ENCODE data around the gene TRIM2. TPM values are rescaled to one million over a fixed set of nuclear protein-coding genes. Genes with fewer than 3 reads are reported as not detected.

The TRIM2 gene
- total RNA-seq, 1 experiment from 2014 or later = 41.4 TPM

DNA sequence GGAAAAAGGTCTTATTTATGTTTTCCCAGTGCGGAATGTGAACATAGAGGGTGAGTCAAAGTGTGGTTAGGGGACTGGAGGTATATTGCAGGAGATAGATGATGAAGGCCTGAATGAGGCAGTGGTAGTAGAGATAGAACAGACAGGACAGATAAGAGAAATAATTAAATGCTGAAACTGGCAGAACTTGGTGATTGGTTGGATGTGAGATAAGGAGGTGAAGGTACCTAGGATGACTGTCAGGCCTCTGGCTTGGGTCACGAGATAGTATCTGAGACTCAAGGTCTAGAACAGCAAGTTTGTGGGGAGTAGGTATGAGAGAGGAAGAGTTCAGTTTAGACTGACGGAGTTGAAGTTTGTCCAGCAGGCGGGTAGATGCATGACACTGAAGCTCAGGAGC lies 143.8 kb downstream of the TRIM2 start:
- TF ChIP-seq REST (IDR thresholded peaks at IDR 0.05; ENCODE audit: low read depth) (no peak), SIN3A (IDR thresholded peaks at IDR 0.05; ENCODE audit: low read depth) (no peak), POLR2AphosphoS5 (IDR thresholded peaks at IDR 0.05; ENCODE audit: low read depth, low read length) (no peak), ELF1 (IDR thresholded peaks at IDR 0.05; ENCODE audit: borderline replicate concordance, low read depth) (no peak), MAX (IDR thresholded peaks at IDR 0.05) (no peak), SP1 (IDR thresholded peaks at IDR 0.05; ENCODE audit: low read depth) (no peak), ZFX (IDR thresholded peaks at IDR 0.05) (no peak), ATF3 (IDR thresholded peaks at IDR 0.05) (no peak), EGR1 (IDR thresholded peaks at IDR 0.05; ENCODE audit: low read depth) (no peak), SRF (IDR thresholded peaks at IDR 0.05; ENCODE audit: low read depth) (no peak), RAD21 (IDR thresholded peaks at IDR 0.05; ENCODE audit: low read depth) (no peak), ZNF274 (IDR thresholded peaks at IDR 0.05; ENCODE audit: low read depth, low read length) (no peak), EZH2phosphoT487 (IDR thresholded peaks at IDR 0.05; ENCODE audit: borderline replicate concordance) (no peak), FOSL1 (IDR thresholded peaks at IDR 0.05; ENCODE audit: low read depth) (no peak), CEBPB (IDR thresholded peaks at IDR 0.05; ENCODE audit: low read depth) (no peak)
- TF ChIP-seq, protein P1, sequence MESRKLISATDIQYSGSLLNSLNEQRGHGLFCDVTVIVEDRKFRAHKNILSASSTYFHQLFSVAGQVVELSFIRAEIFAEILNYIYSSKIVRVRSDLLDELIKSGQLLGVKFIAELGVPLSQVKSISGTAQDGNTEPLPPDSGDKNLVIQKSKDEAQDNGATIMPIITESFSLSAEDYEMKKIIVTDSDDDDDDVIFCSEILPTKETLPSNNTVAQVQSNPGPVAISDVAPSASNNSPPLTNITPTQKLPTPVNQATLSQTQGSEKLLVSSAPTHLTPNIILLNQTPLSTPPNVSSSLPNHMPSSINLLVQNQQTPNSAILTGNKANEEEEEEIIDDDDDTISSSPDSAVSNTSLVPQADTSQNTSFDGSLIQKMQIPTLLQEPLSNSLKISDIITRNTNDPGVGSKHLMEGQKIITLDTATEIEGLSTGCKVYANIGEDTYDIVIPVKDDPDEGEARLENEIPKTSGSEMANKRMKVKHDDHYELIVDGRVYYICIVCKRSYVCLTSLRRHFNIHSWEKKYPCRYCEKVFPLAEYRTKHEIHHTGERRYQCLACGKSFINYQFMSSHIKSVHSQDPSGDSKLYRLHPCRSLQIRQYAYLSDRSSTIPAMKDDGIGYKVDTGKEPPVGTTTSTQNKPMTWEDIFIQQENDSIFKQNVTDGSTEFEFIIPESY (IDR thresholded peaks at IDR 0.05; ENCODE audit: extremely low read depth, insufficient replicate concordance, low read length) = no peak
- Histone ChIP-seq H3K27me3 (ENCODE audit: insufficient read depth, low read length) (no peaks in the 10 kb centered on the region), H3K9me3 (ENCODE audit: control insufficient read depth in 1 of 2, insufficient read depth in 1 of 2, low read depth in 1 of 2, low read length in 2 of 2) (no peaks in the 10 kb centered on the region), H4K20me1 (ENCODE audit: insufficient read depth) (peaks cover 3% of the 10 kb centered on the region; the same call in 1 of the 2 replicates), H3K27ac (ENCODE audit: low read depth, low read length) (no peak overlapping the region), H3K9me2 (ENCODE audit: insufficient read depth) (no peaks in the 10 kb centered on the region), H3K79me2 (ENCODE audit: insufficient read depth, low read length) (peaks cover 82% of the 10 kb centered on the region), H3K9ac (ENCODE audit: low read length) (no peak overlapping the region), H3K4me1 (ENCODE audit: control insufficient read depth in 1 of 2, insufficient read depth in 2 of 2, low read length in 2 of 2) (peaks cover 6 to 24% of the 10 kb centered on the region in 2 experiments), H3K4me3 (replicated peaks in 1 of 2; ENCODE audit: low read depth in 1 of 2, low read length in 2 of 2) (no peak overlapping the region), H2AFZ (ENCODE audit: low read depth, low read length, poor library complexity, severe bottlenecking) (no peak overlapping the region), H3K36me3 (ENCODE audit: control insufficient read depth in 1 of 2, insufficient read depth in 2 of 2, low read length in 2 of 2) (peaks cover 0 to 21% of the 10 kb centered on the region in 2 experiments; a peak in 2 of 4 replicates), H3K4me2 (ENCODE audit: low read length) (no peak overlapping the region)
- DNase-seq (ENCODE audit: low read depth, low spot score) (no peak), ATAC-seq (no peak)
- no TSS peak for BruUV-seq (replicated peaks)
- ChIA-PET CTCF (no interaction called here), RAD21 (ENCODE audit: low non-redundant PET in 1 of 2, low total read pairs in 2 of 2, uncharacterized antibody in 2 of 2, unreplicated experiment in 2 of 2) (no interaction called here), POLR2A (no interaction called here)
- intact Hi-C loops (cut with micrococcal nuclease) = loop anchor here (5.0 to 10.0 kb wide), 2 partner anchors 84 to 407 kb away; no protein-coding TSS in a partner anchor

Measured in HCT116 (cell line).